H1 (cell line): Measurements from ENCODE around the gene SIRT5.

Source experiments
- CREB1 ChIP-seq: IDR thresholded peaks from 2 replicates; pipeline ENCODE4 v1.6.1; 2012; ENCODE audit warnings: inconsistent platforms
- EP300 ChIP-seq, 2 experiments: IDR thresholded peaks; 1 replicate in 1 of 2; 2 replicates in 1 of 2; pipeline ENCODE4 v1.6.1; 2011 to 2012; ENCODE audit warnings: low read depth in 2 of 2, low read length in 2 of 2, mild to moderate bottlenecking in 2 of 2, borderline replicate concordance in 1 of 2, inconsistent platforms in 1 of 2, moderate library complexity in 1 of 2
- HDAC2 ChIP-seq, 2 experiments: fragments of 300-600 bp in 1 of 2; sonication (generic) in 1 of 2; IDR thresholded peaks; 2 replicates each; pipeline ENCODE4 v1.6.1; 2011 to 2012; ENCODE audit warnings: low read depth in 2 of 2, low read length in 2 of 2, mild to moderate bottlenecking in 2 of 2, moderate library complexity in 2 of 2, borderline replicate concordance in 1 of 2, inconsistent platforms in 1 of 2
- NRF1 ChIP-seq: IDR thresholded peaks from 2 replicates; pipeline ENCODE4 v1.6.1; 2011; ENCODE audit warnings: mild to moderate bottlenecking, low read depth, low read length, improper control_type of control experiment
- POLR2A ChIP-seq, 2 experiments: IDR thresholded peaks; 1 replicate in 1 of 2; 2 replicates in 1 of 2; pipeline ENCODE4 v1.6.1; 2011; ENCODE audit warnings: low read depth in 2 of 2, low read length in 2 of 2, mild to moderate bottlenecking in 2 of 2; ENCODE audit errors: control extremely low read depth in 1 of 2
- SIN3A ChIP-seq, 2 experiments: IDR thresholded peaks in 1 of 2; conservative IDR thresholded peaks in 1 of 2; 2 replicates each; pipeline ENCODE4 v1.6.1; 2011 to 2012; ENCODE audit warnings: low read length in 2 of 2, improper control_type of control experiment in 1 of 2, low read depth in 1 of 2, mild to moderate bottlenecking in 1 of 2
- ZNF274 ChIP-seq: IDR thresholded peaks from 2 replicates; pipeline ENCODE4 v1.7.0; 2012; ENCODE audit warnings: low read length, borderline replicate concordance; ENCODE audit errors: extremely low read depth
- TF ChIP-seq, protein P1 (sequence below), 3 experiments: IDR thresholded peaks; 1 replicate in 2 of 3; 2 replicates in 1 of 3; pipeline versions ENCODE4 v1.5.1 to v1.6.1; 2011; ENCODE audit warnings: low read length in 3 of 3, mild to moderate bottlenecking in 3 of 3, inconsistent platforms in 2 of 3, low read depth in 1 of 3, moderate library complexity in 1 of 3; ENCODE audit not compliant: insufficient read depth in 1 of 3; ENCODE audit errors: control extremely low read depth in 1 of 3
- TF ChIP-seq, protein P2 (sequence below): IDR thresholded peaks from 2 replicates; pipeline ENCODE4 v1.6.1; 2012; ENCODE audit warnings: inconsistent platforms
- TF ChIP-seq, protein P3 (sequence below): IDR thresholded peaks from 2 replicates; pipeline ENCODE4 v1.6.1; 2012; ENCODE audit warnings: low read length, inconsistent platforms
- TF ChIP-seq, protein P4 (sequence below): IDR thresholded peaks from 2 replicates; pipeline ENCODE4 v1.6.1; 2011; ENCODE audit warnings: low read depth, mild to moderate bottlenecking, low read length; ENCODE audit not compliant: insufficient read depth

DNA sequence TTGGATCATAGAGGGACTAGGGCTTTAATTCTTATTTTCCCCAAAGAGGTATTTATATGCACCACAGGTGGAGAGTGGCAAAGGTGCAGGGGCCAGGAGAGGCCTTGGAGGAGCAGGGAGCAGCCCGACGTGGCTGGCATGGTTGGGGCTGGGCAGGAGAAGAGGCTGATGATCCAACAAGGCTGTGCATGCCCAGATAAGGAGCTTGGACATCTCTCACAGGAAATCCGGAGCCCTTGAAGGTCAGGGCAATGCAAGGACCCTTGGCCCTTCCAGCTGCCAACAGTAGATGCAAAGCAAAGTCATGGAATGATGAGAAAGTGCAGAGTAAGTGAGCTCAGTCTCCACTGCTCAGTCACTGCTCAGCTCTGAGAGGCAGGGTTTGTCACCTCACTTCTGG, 39.9 kb upstream of the SIRT5 start:
- TF ChIP-seq, protein P1, sequence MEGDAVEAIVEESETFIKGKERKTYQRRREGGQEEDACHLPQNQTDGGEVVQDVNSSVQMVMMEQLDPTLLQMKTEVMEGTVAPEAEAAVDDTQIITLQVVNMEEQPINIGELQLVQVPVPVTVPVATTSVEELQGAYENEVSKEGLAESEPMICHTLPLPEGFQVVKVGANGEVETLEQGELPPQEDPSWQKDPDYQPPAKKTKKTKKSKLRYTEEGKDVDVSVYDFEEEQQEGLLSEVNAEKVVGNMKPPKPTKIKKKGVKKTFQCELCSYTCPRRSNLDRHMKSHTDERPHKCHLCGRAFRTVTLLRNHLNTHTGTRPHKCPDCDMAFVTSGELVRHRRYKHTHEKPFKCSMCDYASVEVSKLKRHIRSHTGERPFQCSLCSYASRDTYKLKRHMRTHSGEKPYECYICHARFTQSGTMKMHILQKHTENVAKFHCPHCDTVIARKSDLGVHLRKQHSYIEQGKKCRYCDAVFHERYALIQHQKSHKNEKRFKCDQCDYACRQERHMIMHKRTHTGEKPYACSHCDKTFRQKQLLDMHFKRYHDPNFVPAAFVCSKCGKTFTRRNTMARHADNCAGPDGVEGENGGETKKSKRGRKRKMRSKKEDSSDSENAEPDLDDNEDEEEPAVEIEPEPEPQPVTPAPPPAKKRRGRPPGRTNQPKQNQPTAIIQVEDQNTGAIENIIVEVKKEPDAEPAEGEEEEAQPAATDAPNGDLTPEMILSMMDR (IDR thresholded peaks at IDR 0.05; ENCODE audit: control extremely low read depth in 1 of 3, insufficient read depth in 1 of 3, low read depth in 1 of 3, low read length in 3 of 3), result no peak
- TF ChIP-seq ZNF274 (no peak), POLR2A (IDR thresholded peaks at IDR 0.05; ENCODE audit: control extremely low read depth in 1 of 2, low read depth in 2 of 2, low read length in 2 of 2) (no peak), SIN3A (conservative IDR thresholded peaks at IDR 0.05 in 1 of 2, IDR thresholded peaks at IDR 0.05 in 1 of 2; ENCODE audit: low read depth in 1 of 2, low read length in 2 of 2) (no peak), CREB1 (no peak), NRF1 (no peak), EP300 (IDR thresholded peaks at IDR 0.05; ENCODE audit: borderline replicate concordance in 1 of 2, low read depth in 2 of 2, low read length in 2 of 2) (no peak), HDAC2 (IDR thresholded peaks at IDR 0.05; ENCODE audit: borderline replicate concordance in 1 of 2, low read depth in 2 of 2, low read length in 2 of 2) (no peak)
- TF ChIP-seq, protein P2, sequence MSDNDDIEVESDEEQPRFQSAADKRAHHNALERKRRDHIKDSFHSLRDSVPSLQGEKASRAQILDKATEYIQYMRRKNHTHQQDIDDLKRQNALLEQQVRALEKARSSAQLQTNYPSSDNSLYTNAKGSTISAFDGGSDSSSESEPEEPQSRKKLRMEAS, result no peak
- TF ChIP-seq, protein P3, sequence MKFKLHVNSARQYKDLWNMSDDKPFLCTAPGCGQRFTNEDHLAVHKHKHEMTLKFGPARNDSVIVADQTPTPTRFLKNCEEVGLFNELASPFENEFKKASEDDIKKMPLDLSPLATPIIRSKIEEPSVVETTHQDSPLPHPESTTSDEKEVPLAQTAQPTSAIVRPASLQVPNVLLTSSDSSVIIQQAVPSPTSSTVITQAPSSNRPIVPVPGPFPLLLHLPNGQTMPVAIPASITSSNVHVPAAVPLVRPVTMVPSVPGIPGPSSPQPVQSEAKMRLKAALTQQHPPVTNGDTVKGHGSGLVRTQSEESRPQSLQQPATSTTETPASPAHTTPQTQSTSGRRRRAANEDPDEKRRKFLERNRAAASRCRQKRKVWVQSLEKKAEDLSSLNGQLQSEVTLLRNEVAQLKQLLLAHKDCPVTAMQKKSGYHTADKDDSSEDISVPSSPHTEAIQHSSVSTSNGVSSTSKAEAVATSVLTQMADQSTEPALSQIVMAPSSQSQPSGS, result no peak
- TF ChIP-seq, protein P4, sequence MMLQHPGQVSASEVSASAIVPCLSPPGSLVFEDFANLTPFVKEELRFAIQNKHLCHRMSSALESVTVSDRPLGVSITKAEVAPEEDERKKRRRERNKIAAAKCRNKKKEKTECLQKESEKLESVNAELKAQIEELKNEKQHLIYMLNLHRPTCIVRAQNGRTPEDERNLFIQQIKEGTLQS, result no peak
